ENCODE results near the gene KLHL17. TPM values are rescaled to one million over a fixed set of nuclear protein-coding genes. Genes with fewer than 3 reads are reported as not detected.

The KLHL17 gene
- total RNA-seq, 1 experiment from 2014 or later: 32.1 TPM

DNA sequence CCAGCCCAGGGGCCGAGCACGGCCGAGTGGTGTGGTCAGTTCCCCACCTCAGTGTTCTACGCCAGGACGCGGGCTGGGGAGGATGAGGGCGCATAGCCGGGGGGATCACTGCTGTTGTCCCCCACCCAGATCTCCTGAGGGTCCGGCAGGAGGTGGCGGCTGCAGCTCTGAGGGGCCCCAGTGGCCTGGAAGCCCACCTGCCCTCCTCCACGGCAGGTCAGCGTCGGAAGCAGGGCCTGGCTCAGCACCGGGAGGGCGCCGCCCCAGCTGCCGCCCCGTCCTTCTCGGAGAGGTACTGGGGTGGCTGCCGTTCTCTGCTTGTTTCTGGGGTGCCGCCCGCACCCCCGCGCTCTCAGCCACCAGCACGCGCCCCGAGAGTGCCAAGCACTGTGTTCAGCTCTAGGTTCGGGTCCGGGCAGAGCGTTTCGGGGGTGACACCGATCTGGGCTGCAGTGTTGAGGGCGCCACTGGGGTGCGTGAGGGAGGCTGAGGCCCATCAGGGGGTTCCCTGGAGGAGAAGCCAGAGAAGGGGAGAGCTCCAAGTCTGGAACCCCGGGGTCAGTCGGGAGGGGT is 19.3 kb upstream of the KLHL17 start:
- Histone ChIP-seq H3K27ac (ENCODE audit: low read length) (no peak overlapping the region), H3F3A (ENCODE audit: low read length, unreplicated experiment) (no peaks in the 10 kb centered on the region), H2AFZ (ENCODE audit: low read length) (peak overlapping the region; percentile 78; the same call in 1 of the 2 replicates), H3K79me2 (ENCODE audit: low read length) (no peaks in the 10 kb centered on the region), H3K9ac (ENCODE audit: low read length) (no peak overlapping the region), H3K36me3 (ENCODE audit: low read depth, low read length) (no peaks in the 10 kb centered on the region), H3K4me3 (ENCODE audit: low read length) (peak overlapping the region; percentile 65), H3K4me1 (ENCODE audit: insufficient read depth, low read length) (peaks cover 22% of the 10 kb centered on the region), H3K9me2 (replicated peaks; ENCODE audit: low read length) (no peaks in the 10 kb centered on the region), H3K27me3 (ENCODE audit: low read length) (peaks cover 27% of the 10 kb centered on the region), H3K4me2 (ENCODE audit: low read length) (peak overlapping the region; percentile 89), H4K20me1 (ENCODE audit: low read length) (no peaks in the 10 kb centered on the region), H3K9me3 (ENCODE audit: low read length) (no peaks in the 10 kb centered on the region)
- TF ChIP-seq, protein P1, sequence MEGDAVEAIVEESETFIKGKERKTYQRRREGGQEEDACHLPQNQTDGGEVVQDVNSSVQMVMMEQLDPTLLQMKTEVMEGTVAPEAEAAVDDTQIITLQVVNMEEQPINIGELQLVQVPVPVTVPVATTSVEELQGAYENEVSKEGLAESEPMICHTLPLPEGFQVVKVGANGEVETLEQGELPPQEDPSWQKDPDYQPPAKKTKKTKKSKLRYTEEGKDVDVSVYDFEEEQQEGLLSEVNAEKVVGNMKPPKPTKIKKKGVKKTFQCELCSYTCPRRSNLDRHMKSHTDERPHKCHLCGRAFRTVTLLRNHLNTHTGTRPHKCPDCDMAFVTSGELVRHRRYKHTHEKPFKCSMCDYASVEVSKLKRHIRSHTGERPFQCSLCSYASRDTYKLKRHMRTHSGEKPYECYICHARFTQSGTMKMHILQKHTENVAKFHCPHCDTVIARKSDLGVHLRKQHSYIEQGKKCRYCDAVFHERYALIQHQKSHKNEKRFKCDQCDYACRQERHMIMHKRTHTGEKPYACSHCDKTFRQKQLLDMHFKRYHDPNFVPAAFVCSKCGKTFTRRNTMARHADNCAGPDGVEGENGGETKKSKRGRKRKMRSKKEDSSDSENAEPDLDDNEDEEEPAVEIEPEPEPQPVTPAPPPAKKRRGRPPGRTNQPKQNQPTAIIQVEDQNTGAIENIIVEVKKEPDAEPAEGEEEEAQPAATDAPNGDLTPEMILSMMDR (conservative IDR thresholded peaks at IDR 0.05; ENCODE audit: low read depth, low read length): no peak
- no peak for TF ChIP-seq EZH2phosphoT487 (IDR thresholded peaks at IDR 0.05; ENCODE audit: borderline replicate concordance, low read length)
- no peak for TF ChIP-seq EZH2 (IDR thresholded peaks at IDR 0.05; ENCODE audit: low read length, unreplicated experiment)
- POLR2A ChIA-PET (ENCODE audit: unreplicated experiment): no interaction called here
- intact Hi-C loops (cut with micrococcal nuclease): no loop called here
- CTCF ChIA-PET: no interaction called here
- ATAC-seq (no peak), DNase-seq (no peak)
- BruUV-seq (replicated peaks): no TSS peak

DNA sequence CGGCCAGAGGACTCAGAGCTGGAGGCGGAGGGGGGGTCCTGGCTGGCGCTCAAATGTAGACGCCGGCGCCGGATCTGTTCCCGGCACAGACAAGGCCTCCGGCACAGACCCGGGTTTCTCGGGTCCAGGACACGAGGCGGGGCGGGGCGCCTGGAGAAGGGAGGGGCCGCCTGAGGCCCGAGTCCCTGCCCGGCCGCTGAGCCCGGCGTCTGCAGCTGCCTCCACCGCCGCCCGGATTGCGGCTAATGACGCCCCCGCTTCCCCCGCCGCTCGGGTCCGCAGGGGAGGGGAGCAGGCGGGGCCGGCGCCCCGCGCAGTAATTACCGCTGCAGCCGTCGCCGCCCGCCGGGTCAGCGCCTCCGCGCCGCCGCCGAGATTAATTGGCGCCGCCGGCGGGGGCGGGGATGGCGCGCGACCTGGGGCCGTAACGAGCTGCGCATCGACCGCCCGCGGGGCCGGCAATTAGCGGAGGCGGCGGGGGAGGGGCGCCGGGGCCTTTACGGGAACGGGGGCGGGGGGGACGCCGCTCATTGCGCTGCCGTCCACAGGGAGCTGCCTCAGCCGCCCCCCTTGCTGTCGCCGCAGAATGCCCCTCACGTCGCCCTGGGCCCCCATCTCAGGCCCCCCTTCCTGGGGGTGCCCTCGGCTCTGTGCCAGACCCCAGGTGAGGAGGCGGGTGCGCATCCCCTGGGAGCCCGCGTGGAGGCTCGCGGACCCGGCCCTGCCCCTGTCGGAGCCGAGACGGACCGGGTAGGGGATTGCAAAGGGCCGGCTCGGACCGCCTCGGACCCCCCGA is 18.6 kb upstream of the KLHL17 start:
- TF ChIP-seq EZH2phosphoT487 (IDR thresholded peaks at IDR 0.05; ENCODE audit: borderline replicate concordance, low read length) (no peak), EZH2 (IDR thresholded peaks at IDR 0.05; ENCODE audit: low read length, unreplicated experiment) (peak; percentile 24)
- TF ChIP-seq, protein P1 (conservative IDR thresholded peaks at IDR 0.05; ENCODE audit: low read depth, low read length): no peak
- DNase-seq (peak; percentile 57), ATAC-seq (peak; percentile 35)
- Histone ChIP-seq H4K20me1 (ENCODE audit: low read length) (no peaks in the 10 kb centered on the region), H3K79me2 (ENCODE audit: low read length) (no peaks in the 10 kb centered on the region), H3K4me1 (ENCODE audit: insufficient read depth, low read length) (peaks cover 22% of the 10 kb centered on the region), H3K36me3 (ENCODE audit: low read depth, low read length) (no peaks in the 10 kb centered on the region), H3K9me3 (ENCODE audit: low read length) (no peaks in the 10 kb centered on the region), H3K27ac (ENCODE audit: low read length) (no peak overlapping the region), H3K4me3 (ENCODE audit: low read length) (peak overlapping the region; percentile 65), H3K27me3 (ENCODE audit: low read length) (peaks cover 22% of the 10 kb centered on the region), H3K4me2 (ENCODE audit: low read length) (peak overlapping the region; percentile 89), H2AFZ (ENCODE audit: low read length) (peak overlapping the region; percentile 78; the same call in 1 of the 2 replicates), H3K9ac (ENCODE audit: low read length) (no peak overlapping the region), H3F3A (ENCODE audit: low read length, unreplicated experiment) (no peaks in the 10 kb centered on the region), H3K9me2 (replicated peaks; ENCODE audit: low read length) (no peaks in the 10 kb centered on the region)
- BruUV-seq (replicated peaks): no TSS peak
- ChIA-PET POLR2A (ENCODE audit: unreplicated experiment) (interaction anchor here (0.7 kb wide), 1 partner anchor 36 kb away, joined by 3 read pairs; no protein-coding TSS in a partner anchor), CTCF (no interaction called here)
- intact Hi-C loops (cut with micrococcal nuclease): no loop called here

Data from PC-3 (cell line).